Measurements from ENCODE around the gene SNIP1.

Gene SNIP1

DNA sequence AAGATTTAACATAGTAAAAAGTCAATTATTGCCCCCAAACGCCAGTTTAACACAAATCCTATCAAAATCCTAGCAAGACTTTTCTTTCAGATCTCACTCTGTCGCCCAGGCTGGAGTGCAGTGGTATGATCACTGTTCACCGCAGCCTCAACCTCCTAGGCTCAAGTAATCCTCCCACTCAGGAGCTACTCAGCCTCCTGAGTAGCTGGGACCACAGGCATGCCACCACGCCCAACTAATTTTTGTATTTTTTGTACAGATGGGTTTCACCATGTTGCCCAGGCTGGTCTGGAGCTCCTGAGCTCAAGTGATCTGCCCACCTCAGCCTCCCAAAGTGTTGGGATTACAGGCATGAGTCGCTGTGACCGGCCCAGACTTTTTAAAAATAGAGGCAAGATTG lies 4.8 kb downstream of the SNIP1 start:
- H3K27ac ChIP-seq (replicated peaks), result no peak overlapping the region
- no peak for TF ChIP-seq SPI1 (IDR thresholded peaks at IDR 0.05; ENCODE audit: borderline replicate concordance, low read depth)
- no peak for TF ChIP-seq GABPA (IDR thresholded peaks at IDR 0.05; ENCODE audit: low read depth)
- TF ChIP-seq, protein P1, sequence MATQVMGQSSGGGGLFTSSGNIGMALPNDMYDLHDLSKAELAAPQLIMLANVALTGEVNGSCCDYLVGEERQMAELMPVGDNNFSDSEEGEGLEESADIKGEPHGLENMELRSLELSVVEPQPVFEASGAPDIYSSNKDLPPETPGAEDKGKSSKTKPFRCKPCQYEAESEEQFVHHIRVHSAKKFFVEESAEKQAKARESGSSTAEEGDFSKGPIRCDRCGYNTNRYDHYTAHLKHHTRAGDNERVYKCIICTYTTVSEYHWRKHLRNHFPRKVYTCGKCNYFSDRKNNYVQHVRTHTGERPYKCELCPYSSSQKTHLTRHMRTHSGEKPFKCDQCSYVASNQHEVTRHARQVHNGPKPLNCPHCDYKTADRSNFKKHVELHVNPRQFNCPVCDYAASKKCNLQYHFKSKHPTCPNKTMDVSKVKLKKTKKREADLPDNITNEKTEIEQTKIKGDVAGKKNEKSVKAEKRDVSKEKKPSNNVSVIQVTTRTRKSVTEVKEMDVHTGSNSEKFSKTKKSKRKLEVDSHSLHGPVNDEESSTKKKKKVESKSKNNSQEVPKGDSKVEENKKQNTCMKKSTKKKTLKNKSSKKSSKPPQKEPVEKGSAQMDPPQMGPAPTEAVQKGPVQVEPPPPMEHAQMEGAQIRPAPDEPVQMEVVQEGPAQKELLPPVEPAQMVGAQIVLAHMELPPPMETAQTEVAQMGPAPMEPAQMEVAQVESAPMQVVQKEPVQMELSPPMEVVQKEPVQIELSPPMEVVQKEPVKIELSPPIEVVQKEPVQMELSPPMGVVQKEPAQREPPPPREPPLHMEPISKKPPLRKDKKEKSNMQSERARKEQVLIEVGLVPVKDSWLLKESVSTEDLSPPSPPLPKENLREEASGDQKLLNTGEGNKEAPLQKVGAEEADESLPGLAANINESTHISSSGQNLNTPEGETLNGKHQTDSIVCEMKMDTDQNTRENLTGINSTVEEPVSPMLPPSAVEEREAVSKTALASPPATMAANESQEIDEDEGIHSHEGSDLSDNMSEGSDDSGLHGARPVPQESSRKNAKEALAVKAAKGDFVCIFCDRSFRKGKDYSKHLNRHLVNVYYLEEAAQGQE (IDR thresholded peaks at IDR 0.05; ENCODE audit: insufficient replicate concordance, low read depth), result no peak
- TF ChIP-seq, protein P2, sequence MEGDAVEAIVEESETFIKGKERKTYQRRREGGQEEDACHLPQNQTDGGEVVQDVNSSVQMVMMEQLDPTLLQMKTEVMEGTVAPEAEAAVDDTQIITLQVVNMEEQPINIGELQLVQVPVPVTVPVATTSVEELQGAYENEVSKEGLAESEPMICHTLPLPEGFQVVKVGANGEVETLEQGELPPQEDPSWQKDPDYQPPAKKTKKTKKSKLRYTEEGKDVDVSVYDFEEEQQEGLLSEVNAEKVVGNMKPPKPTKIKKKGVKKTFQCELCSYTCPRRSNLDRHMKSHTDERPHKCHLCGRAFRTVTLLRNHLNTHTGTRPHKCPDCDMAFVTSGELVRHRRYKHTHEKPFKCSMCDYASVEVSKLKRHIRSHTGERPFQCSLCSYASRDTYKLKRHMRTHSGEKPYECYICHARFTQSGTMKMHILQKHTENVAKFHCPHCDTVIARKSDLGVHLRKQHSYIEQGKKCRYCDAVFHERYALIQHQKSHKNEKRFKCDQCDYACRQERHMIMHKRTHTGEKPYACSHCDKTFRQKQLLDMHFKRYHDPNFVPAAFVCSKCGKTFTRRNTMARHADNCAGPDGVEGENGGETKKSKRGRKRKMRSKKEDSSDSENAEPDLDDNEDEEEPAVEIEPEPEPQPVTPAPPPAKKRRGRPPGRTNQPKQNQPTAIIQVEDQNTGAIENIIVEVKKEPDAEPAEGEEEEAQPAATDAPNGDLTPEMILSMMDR (IDR thresholded peaks at IDR 0.05; ENCODE audit: insufficient read depth, low read length), result no peak
- no peak for TF ChIP-seq POLR2AphosphoS5 (IDR thresholded peaks at IDR 0.05; ENCODE audit: low read depth)
- no peaks in the 10 kb centered on the region for H3K27me3 ChIP-seq (ENCODE audit: insufficient read depth, poor library complexity, severe bottlenecking)
- H3K4me3 ChIP-seq (replicated peaks; ENCODE audit: insufficient read depth, low read length), result no peak overlapping the region
- no peak for DNase-seq (ENCODE audit: low read depth in 1 of 2, low spot score in 1 of 2)

DNA sequence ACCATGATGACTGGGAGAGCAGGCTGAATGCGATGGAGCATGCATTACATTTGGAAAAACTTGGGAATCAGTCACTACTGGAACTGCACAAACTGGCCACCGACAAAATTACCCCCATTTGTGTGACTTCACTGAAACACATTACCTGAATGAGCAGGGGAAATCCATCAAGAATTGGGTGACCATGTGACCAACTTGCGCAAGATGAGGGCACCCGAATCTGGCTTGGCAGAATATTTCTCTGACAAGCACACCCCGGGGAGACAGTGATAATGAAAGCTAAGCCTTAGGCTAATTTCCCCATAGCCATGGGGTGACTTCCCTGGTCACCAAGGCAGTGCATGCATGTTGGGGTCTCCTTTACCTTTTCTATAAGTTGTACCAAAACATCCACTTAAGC lies 9.1 kb downstream of the SNIP1 start:
- TF ChIP-seq, protein P1 (IDR thresholded peaks at IDR 0.05; ENCODE audit: insufficient replicate concordance, low read depth), result no peak
- TF ChIP-seq SPI1 (IDR thresholded peaks at IDR 0.05; ENCODE audit: borderline replicate concordance, low read depth) (no peak), GABPA (IDR thresholded peaks at IDR 0.05; ENCODE audit: low read depth) (no peak), POLR2AphosphoS5 (IDR thresholded peaks at IDR 0.05; ENCODE audit: low read depth) (no peak)
- TF ChIP-seq, protein P2 (IDR thresholded peaks at IDR 0.05; ENCODE audit: insufficient read depth, low read length), result no peak
- no peak overlapping the region for H3K27ac ChIP-seq (replicated peaks)
- no peak overlapping the region for H3K4me3 ChIP-seq (replicated peaks; ENCODE audit: insufficient read depth, low read length)
- H3K27me3 ChIP-seq (ENCODE audit: insufficient read depth, poor library complexity, severe bottlenecking), result no peaks in the 10 kb centered on the region
- DNase-seq (ENCODE audit: low read depth in 1 of 2, low spot score in 1 of 2), result no peak

DNA sequence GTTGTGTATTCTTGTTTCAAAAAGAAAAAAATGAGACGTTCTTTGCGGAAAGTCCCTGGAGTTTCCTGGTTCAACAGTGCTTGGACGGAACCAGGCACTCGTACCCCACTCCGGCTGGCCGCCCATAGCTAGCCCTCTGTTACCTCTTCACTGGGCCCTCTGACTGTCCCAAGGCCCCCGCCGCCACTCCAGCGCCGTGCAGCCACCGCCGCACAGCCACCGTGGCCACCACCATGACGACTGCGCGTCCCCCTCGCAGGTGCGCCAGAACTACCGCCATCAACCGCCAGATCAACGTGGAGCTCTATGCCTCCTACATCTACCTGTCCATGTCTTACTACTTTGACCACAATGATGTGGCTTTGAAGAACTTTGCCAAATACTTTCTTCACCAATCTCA lies 9.6 kb downstream of the SNIP1 start:
- no peak for DNase-seq (ENCODE audit: low read depth in 1 of 2, low spot score in 1 of 2)

More for the DNA sequence above, 9.6 kb downstream of the SNIP1 start:
- Histone ChIP-seq H3K4me3 (replicated peaks; ENCODE audit: insufficient read depth, low read length) (no peak overlapping the region), H3K27me3 (ENCODE audit: insufficient read depth, poor library complexity, severe bottlenecking) (no peaks in the 10 kb centered on the region), H3K27ac (replicated peaks) (no peak overlapping the region)
- TF ChIP-seq, protein P2 (IDR thresholded peaks at IDR 0.05; ENCODE audit: insufficient read depth, low read length), result no peak
- TF ChIP-seq POLR2AphosphoS5 (IDR thresholded peaks at IDR 0.05; ENCODE audit: low read depth), result no peak
- no peak for TF ChIP-seq GABPA (IDR thresholded peaks at IDR 0.05; ENCODE audit: low read depth)
- TF ChIP-seq SPI1 (IDR thresholded peaks at IDR 0.05; ENCODE audit: borderline replicate concordance, low read depth), result no peak
- TF ChIP-seq, protein P1 (IDR thresholded peaks at IDR 0.05; ENCODE audit: insufficient replicate concordance, low read depth), result no peak

Data from HL-60 (cell line).